HG03354 (cell line): ENCODE data around the gene LGALS9B.
A peak's percentile ranks its signal among the peaks of the same experiment; 100 is the strongest.
"Not testable (repeated sequence)": the region's sequence is repeated elsewhere in the genome, so short reads cannot be mapped to it uniquely, and the experiment has no call there.

Source experiments
- ATAC-seq: cut with Tn5 transposase; IDR thresholded peaks from one replicate; pipeline ENCODE4 v1.9.1; 2021; ENCODE audit warnings: mild to moderate bottlenecking; ENCODE audit not compliant: unreplicated experiment, poor library complexity, severe bottlenecking

The LGALS9B gene

GRCh38 chr17:20467447-20467846 lies at the start of gene LGALS9B:
Gene LGALS9B, minus strand, starts transcription at chr17:20467539. Its CDS starts 69 bp downstream, at chr17:20467470.
- ATAC-seq, result peak; percentile 78

- not testable (repeated sequence) for ATAC-seq
These were observed 49.6 kb upstream of the LGALS9B start for GRCh38 chr17:20516986-20517385.

- ATAC-seq, result not testable (repeated sequence)
These were observed 47.8 kb upstream of the LGALS9B start for GRCh38 chr17:20515099-20515498.

GRCh38 chr17:20513539-20513938 lies 46.2 kb upstream of the LGALS9B start:
- not testable (repeated sequence) for ATAC-seq

GRCh38 chr17:20512378-20512777 lies 45.0 kb upstream of the LGALS9B start:
- not testable (repeated sequence) for ATAC-seq

GRCh38 chr17:20511778-20512177 lies 44.4 kb upstream of the LGALS9B start:
- ATAC-seq, result not testable (repeated sequence)

GRCh38 chr17:20505333-20505732 lies 38.0 kb upstream of the LGALS9B start:
- ATAC-seq, result not testable (repeated sequence)

GRCh38 chr17:20504388-20505066 lies 37.2 kb upstream of the LGALS9B start:
- ATAC-seq, result not testable (repeated sequence)

- ATAC-seq, result not testable (repeated sequence)
These were observed 34.6 kb upstream of the LGALS9B start for GRCh38 chr17:20501896-20502295.

GRCh38 chr17:20500346-20500745 lies 33.0 kb upstream of the LGALS9B start:
- ATAC-seq, result not testable (repeated sequence)

GRCh38 chr17:20495420-20495819 lies 28.1 kb upstream of the LGALS9B start:
- ATAC-seq, result not testable (repeated sequence)

- not testable (repeated sequence) for ATAC-seq
These were observed 27.4 kb upstream of the LGALS9B start for GRCh38 chr17:20494735-20495134.

GRCh38 chr17:20494147-20494546 lies 26.8 kb upstream of the LGALS9B start:
- ATAC-seq, result not testable (repeated sequence)

GRCh38 chr17:20492971-20493370 lies 25.6 kb upstream of the LGALS9B start:
- not testable (repeated sequence) for ATAC-seq

- not testable (repeated sequence) for ATAC-seq
These were observed 24.8 kb upstream of the LGALS9B start for GRCh38 chr17:20492099-20492498.

- ATAC-seq, result not testable (repeated sequence)
These were observed 17.6 kb upstream of the LGALS9B start for GRCh38 chr17:20484930-20485329.

GRCh38 chr17:20479889-20480591 lies 12.7 kb upstream of the LGALS9B start:
- ATAC-seq, result not testable (repeated sequence)

- not testable (repeated sequence) for ATAC-seq
These were observed 10.2 kb upstream of the LGALS9B start for GRCh38 chr17:20477398-20478071.

- not testable (repeated sequence) for ATAC-seq
These were observed 7.9 kb upstream of the LGALS9B start for GRCh38 chr17:20475137-20475831.

GRCh38 chr17:20474081-20474480 lies 6.7 kb upstream of the LGALS9B start:
- not testable (repeated sequence) for ATAC-seq
